HCT116 (cell line): ENCODE data around the gene TACR2. TPM values are rescaled to one million over a fixed set of nuclear protein-coding genes. Genes with fewer than 3 reads are reported as not detected.

Source experiments
- ATAC-seq: fragments of 200-7000 bp; cut with Tn5 transposase; 2 replicates; pipeline ENCODE4 v1.9.1; 2020; ENCODE audit warnings: mild to moderate bottlenecking, moderate library complexity
- BruUV-seq: library from RNA; stranded (reverse); fragments of 400-500 nt; replicated peaks from 2 replicates; lab custom pipeline; 2021; lab: Mats Ljungman, UMichigan
- CTCF ChIA-PET: fragments of 300-600 bp; sonication (Branson Sonifier 250); formaldehyde crosslinking; loops from one replicate; lab custom pipeline; 2021; ENCODE audit warnings: antibody characterized with exemption; lab: Charles Lee
- POLR2A ChIA-PET: fragments of 300-600, 350-600 bp; sonication (Branson Sonifier 250); formaldehyde crosslinking; loops from one replicate; lab custom pipeline; 2021; ENCODE audit warnings: antibody characterized with exemption; lab: Charles Lee
- RAD21 ChIA-PET, 2 experiments: fragments of 300-600 bp; sonication (Branson Sonifier 250); formaldehyde crosslinking; loops; one replicate each; lab custom pipeline; 2023; ENCODE audit warnings: low total read pairs in 2 of 2; ENCODE audit not compliant: uncharacterized antibody in 2 of 2, unreplicated experiment in 2 of 2, low non-redundant PET in 1 of 2; lab: Charles Lee
- DNase-seq: peaks from one replicate; pipeline ENCODE4 v3.0.0-alpha.2; 2010; ENCODE audit warnings: low read depth, low spot score
- H2AFZ ChIP-seq: fragments of 200-600 bp; shearing (Covaris generic), sonication (generic); 2 replicates; pipeline ENCODE4 v1.6.1; 2017; ENCODE audit warnings: low read depth, mixed run types, mixed read lengths, antibody characterized with exemption, low read length; ENCODE audit not compliant: poor library complexity, severe bottlenecking
- H3K27ac ChIP-seq: 2 replicates; pipeline ENCODE4 v1.5.1; 2012; ENCODE audit warnings: low read depth, low read length
- H3K27me3 ChIP-seq: fragments of 200-600 bp; sonication (generic); 2 replicates; pipeline ENCODE4 v1.6.1; 2016; ENCODE audit warnings: mixed run types, low read length, mixed read lengths; ENCODE audit not compliant: insufficient read depth
- H3K36me3 ChIP-seq, 2 experiments: fragments of 200-500 bp in 1 of 2; fragments of 200-600 bp in 1 of 2; sonication (Bioruptor generic) in 1 of 2; sonication (generic) in 1 of 2; 2 replicates each; pipeline versions ENCODE4 v1.5.1 to v1.6.1; 2014 to 2016; ENCODE audit warnings: low read length in 2 of 2, inconsistent platforms in 1 of 2, mixed read lengths in 1 of 2, mixed run types in 1 of 2; ENCODE audit not compliant: insufficient read depth in 2 of 2, control insufficient read depth in 1 of 2
- H3K4me1 ChIP-seq, 2 experiments: fragments of 200-600 bp in 1 of 2; sonication (generic) in 1 of 2; 2 replicates each; pipeline versions ENCODE4 v1.5.1 to v1.6.1; 2012 to 2017; ENCODE audit warnings: low read length in 2 of 2, inconsistent platforms in 1 of 2, mild to moderate bottlenecking in 1 of 2, mixed read lengths in 1 of 2, mixed run types in 1 of 2, moderate library complexity in 1 of 2; ENCODE audit not compliant: insufficient read depth in 2 of 2, control insufficient read depth in 1 of 2
- H3K4me2 ChIP-seq: fragments of 200-600 bp; sonication (generic); 2 replicates; pipeline ENCODE4 v1.6.1; 2017; ENCODE audit warnings: mixed run types, low read length, mixed read lengths
- H3K4me3 ChIP-seq, 2 experiments: fragments of 200-600 bp in 1 of 2; sonication (generic) in 1 of 2; replicated peaks in 1 of 2; 2 replicates each; pipeline ENCODE4 v1.5.1; 2011 to 2016; ENCODE audit warnings: low read length in 2 of 2, control low read depth in 1 of 2, low read depth in 1 of 2, mild to moderate bottlenecking in 1 of 2, mixed read lengths in 1 of 2, mixed run types in 1 of 2
- H3K79me2 ChIP-seq: fragments of 200-600 bp; sonication (generic); 2 replicates; pipeline ENCODE4 v1.6.1; 2017; ENCODE audit warnings: mild to moderate bottlenecking, mixed run types, low read length, moderate library complexity, mixed read lengths; ENCODE audit not compliant: insufficient read depth
- H3K9ac ChIP-seq: fragments of 200-600 bp; sonication (generic); 2 replicates; pipeline ENCODE4 v1.6.1; 2016; ENCODE audit warnings: low read length, mixed read lengths
- H3K9me2 ChIP-seq: fragments of 200-600 bp; sonication (generic), shearing (Covaris generic); 2 replicates; pipeline ENCODE4 v1.6.1; 2017; ENCODE audit warnings: mixed run types, mild to moderate bottlenecking, moderate library complexity; ENCODE audit not compliant: insufficient read depth
- H3K9me3 ChIP-seq, 2 experiments: fragments of 200-500 bp in 1 of 2; fragments of 200-600 bp in 1 of 2; sonication (Bioruptor generic) in 1 of 2; sonication (generic) in 1 of 2; 2 replicates each; pipeline ENCODE4 v1.6.1; 2014 to 2017; ENCODE audit warnings: low read length in 2 of 2, mixed read lengths in 2 of 2, inconsistent platforms in 1 of 2, low read depth in 1 of 2, mild to moderate bottlenecking in 1 of 2, mixed run types in 1 of 2, moderate library complexity in 1 of 2; ENCODE audit not compliant: control insufficient read depth in 1 of 2, insufficient read depth in 1 of 2
- H4K20me1 ChIP-seq: fragments of 200-600 bp; sonication (generic), shearing (Covaris generic); 2 replicates; pipeline ENCODE4 v1.6.1; 2017; ENCODE audit warnings: mixed run types, mild to moderate bottlenecking, moderate library complexity; ENCODE audit not compliant: insufficient read depth
- CBX3 ChIP-seq: IDR thresholded peaks from 2 replicates; pipeline ENCODE4 v1.6.1; 2012; ENCODE audit warnings: low read depth
- EGR1 ChIP-seq: IDR thresholded peaks from 2 replicates; pipeline ENCODE4 v1.6.1; 2012; ENCODE audit warnings: low read depth
- ELF1 ChIP-seq: IDR thresholded peaks from 2 replicates; pipeline ENCODE4 v1.6.1; 2012; ENCODE audit warnings: low read depth, borderline replicate concordance
- EZH2 ChIP-seq: fragments of 200-600 bp; sonication (generic); IDR thresholded peaks from 2 replicates; pipeline ENCODE4 v1.6.1; 2017; ENCODE audit warnings: antibody characterized with exemption, mixed run types
- EZH2phosphoT487 ChIP-seq: fragments of 200-600 bp; IDR thresholded peaks from 2 replicates; pipeline ENCODE4 v1.6.1; 2018; ENCODE audit warnings: antibody characterized with exemption, borderline replicate concordance
- FOSL1 ChIP-seq: IDR thresholded peaks from 2 replicates; pipeline ENCODE4 v1.6.1; 2012; ENCODE audit warnings: low read depth
- POLR2A ChIP-seq: IDR thresholded peaks from 2 replicates; pipeline ENCODE4 v1.7.0; 2011; ENCODE audit warnings: borderline replicate concordance; ENCODE audit not compliant: insufficient read depth, insufficient read length; ENCODE audit errors: extremely low read depth
- POLR2AphosphoS5 ChIP-seq: IDR thresholded peaks from 2 replicates; pipeline ENCODE4 v1.6.1; 2011; ENCODE audit warnings: mild to moderate bottlenecking, low read depth, low read length, moderate library complexity
- RAD21 ChIP-seq: IDR thresholded peaks from 2 replicates; pipeline ENCODE4 v1.6.1; 2012; ENCODE audit warnings: low read depth, mild to moderate bottlenecking
- SIN3A ChIP-seq: IDR thresholded peaks from 2 replicates; pipeline ENCODE4 v1.6.1; 2012; ENCODE audit warnings: low read depth
- SP1 ChIP-seq: IDR thresholded peaks from 2 replicates; pipeline ENCODE4 v1.6.1; 2012; ENCODE audit warnings: low read depth
- YY1 ChIP-seq: IDR thresholded peaks from 2 replicates; pipeline ENCODE4 v1.6.1; 2011; ENCODE audit warnings: low read length, low read depth, moderate library complexity, mild to moderate bottlenecking; ENCODE audit not compliant: insufficient replicate concordance; ENCODE audit errors: extremely low read depth
- ZFX ChIP-seq: fragments of 450-650 bp; IDR thresholded peaks from 2 replicates; pipeline ENCODE4 v1.6.1; 2017
- ZNF274 ChIP-seq: fragments of 200-500 bp; sonication (Bioruptor generic); IDR thresholded peaks from 2 replicates; pipeline ENCODE4 v1.6.1; 2014; ENCODE audit warnings: mild to moderate bottlenecking, low read depth, low read length, inconsistent platforms
- intact Hi-C: fragments of 100-400 bp; cut with micrococcal nuclease; formaldehyde crosslinking; loops from 2 replicates; pipeline ENCODE4 v1.10.0; 2022
- total RNA-seq: library from RNA; stranded (reverse); gene quantifications from one replicate; pipeline ENCODE4 v1.2.1, GENCODE V29; 2021; ENCODE audit not compliant: unreplicated experiment
- TF ChIP-seq, protein P1 (sequence below): IDR thresholded peaks from 2 replicates; pipeline ENCODE4 v1.6.1; 2012
- TF ChIP-seq, protein P2 (sequence below): IDR thresholded peaks from 2 replicates; pipeline ENCODE4 v1.6.1; 2012; ENCODE audit warnings: low read depth
- TF ChIP-seq, protein P3 (sequence below): IDR thresholded peaks from 2 replicates; pipeline ENCODE4 v1.6.1; 2012
- TF ChIP-seq, protein P4 (sequence below): IDR thresholded peaks from 2 replicates; pipeline ENCODE4 v1.6.1; 2011; ENCODE audit warnings: mild to moderate bottlenecking, low read length, moderate library complexity; ENCODE audit not compliant: insufficient replicate concordance; ENCODE audit errors: extremely low read depth
- TF ChIP-seq, protein P5 (sequence below), 3 experiments: fragments of 200-600 bp in 1 of 3; sonication (generic) in 1 of 3; IDR thresholded peaks in 2 of 3; conservative IDR thresholded peaks in 1 of 3; 2 replicates each; pipeline ENCODE4 v1.5.1; 2012 to 2017; ENCODE audit warnings: low read depth in 2 of 3, low read length in 2 of 3, antibody characterized with exemption in 1 of 3, borderline replicate concordance in 1 of 3, control low read depth in 1 of 3, mild to moderate bottlenecking in 1 of 3, mixed read lengths in 1 of 3, mixed run types in 1 of 3, moderate library complexity in 1 of 3; ENCODE audit not compliant: insufficient read depth in 1 of 3

The TACR2 gene
- total RNA-seq, 1 experiment from 2014 or later = not detected

DNA sequence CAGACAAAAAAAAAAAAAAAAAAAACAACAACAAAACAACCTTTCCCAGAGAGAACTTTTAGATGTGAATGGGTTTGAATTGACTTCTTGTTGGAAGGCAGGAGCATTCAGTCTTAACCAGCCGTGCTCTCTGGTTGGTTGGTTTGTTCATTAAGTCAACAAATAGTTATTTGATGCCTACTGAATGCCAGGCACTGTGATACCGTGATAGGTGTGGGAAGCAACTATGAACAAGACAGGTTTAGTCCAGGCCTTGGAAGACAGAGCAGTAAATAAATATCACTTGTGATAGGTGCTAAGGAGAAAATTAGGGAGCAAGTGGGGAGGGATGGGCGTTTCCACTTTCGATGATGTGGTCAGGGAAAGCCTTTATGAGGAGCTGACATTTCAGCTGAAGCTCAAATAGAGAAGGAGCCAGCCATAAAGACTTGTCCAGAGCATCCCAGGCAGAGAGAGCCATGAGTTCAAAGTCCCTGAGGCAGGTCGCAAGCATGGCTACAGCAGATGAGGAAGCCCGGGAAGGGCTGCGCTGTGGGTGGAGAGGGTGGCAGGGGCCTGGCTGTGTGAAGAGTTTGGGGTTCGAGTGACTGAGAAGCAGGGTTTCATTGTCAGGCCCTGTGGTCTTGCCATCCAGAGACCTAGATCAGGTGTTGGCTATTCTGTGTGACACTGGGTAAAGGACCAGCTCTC lies 42.5 kb upstream of the TACR2 start:
- H3K4me1 ChIP-seq = peaks cover 39 to 59% of the 10 kb centered on the region in 2 experiments
- TF ChIP-seq YY1 (no peak), EZH2phosphoT487 (no peak), RAD21 (no peak), POLR2A (no peak), POLR2AphosphoS5 (no peak), EGR1 (no peak), FOSL1 (no peak), CBX3 (no peak), ELF1 (no peak), EZH2 (no peak), ZNF274 (no peak), ZFX (no peak), SP1 (no peak), SIN3A (no peak)
- TF ChIP-seq, protein P1, sequence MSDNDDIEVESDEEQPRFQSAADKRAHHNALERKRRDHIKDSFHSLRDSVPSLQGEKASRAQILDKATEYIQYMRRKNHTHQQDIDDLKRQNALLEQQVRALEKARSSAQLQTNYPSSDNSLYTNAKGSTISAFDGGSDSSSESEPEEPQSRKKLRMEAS = no peak
- TF ChIP-seq, protein P2, sequence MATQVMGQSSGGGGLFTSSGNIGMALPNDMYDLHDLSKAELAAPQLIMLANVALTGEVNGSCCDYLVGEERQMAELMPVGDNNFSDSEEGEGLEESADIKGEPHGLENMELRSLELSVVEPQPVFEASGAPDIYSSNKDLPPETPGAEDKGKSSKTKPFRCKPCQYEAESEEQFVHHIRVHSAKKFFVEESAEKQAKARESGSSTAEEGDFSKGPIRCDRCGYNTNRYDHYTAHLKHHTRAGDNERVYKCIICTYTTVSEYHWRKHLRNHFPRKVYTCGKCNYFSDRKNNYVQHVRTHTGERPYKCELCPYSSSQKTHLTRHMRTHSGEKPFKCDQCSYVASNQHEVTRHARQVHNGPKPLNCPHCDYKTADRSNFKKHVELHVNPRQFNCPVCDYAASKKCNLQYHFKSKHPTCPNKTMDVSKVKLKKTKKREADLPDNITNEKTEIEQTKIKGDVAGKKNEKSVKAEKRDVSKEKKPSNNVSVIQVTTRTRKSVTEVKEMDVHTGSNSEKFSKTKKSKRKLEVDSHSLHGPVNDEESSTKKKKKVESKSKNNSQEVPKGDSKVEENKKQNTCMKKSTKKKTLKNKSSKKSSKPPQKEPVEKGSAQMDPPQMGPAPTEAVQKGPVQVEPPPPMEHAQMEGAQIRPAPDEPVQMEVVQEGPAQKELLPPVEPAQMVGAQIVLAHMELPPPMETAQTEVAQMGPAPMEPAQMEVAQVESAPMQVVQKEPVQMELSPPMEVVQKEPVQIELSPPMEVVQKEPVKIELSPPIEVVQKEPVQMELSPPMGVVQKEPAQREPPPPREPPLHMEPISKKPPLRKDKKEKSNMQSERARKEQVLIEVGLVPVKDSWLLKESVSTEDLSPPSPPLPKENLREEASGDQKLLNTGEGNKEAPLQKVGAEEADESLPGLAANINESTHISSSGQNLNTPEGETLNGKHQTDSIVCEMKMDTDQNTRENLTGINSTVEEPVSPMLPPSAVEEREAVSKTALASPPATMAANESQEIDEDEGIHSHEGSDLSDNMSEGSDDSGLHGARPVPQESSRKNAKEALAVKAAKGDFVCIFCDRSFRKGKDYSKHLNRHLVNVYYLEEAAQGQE = no peak
- TF ChIP-seq, protein P3, sequence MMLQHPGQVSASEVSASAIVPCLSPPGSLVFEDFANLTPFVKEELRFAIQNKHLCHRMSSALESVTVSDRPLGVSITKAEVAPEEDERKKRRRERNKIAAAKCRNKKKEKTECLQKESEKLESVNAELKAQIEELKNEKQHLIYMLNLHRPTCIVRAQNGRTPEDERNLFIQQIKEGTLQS = no peak
- TF ChIP-seq, protein P4, sequence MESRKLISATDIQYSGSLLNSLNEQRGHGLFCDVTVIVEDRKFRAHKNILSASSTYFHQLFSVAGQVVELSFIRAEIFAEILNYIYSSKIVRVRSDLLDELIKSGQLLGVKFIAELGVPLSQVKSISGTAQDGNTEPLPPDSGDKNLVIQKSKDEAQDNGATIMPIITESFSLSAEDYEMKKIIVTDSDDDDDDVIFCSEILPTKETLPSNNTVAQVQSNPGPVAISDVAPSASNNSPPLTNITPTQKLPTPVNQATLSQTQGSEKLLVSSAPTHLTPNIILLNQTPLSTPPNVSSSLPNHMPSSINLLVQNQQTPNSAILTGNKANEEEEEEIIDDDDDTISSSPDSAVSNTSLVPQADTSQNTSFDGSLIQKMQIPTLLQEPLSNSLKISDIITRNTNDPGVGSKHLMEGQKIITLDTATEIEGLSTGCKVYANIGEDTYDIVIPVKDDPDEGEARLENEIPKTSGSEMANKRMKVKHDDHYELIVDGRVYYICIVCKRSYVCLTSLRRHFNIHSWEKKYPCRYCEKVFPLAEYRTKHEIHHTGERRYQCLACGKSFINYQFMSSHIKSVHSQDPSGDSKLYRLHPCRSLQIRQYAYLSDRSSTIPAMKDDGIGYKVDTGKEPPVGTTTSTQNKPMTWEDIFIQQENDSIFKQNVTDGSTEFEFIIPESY = no peak
- TF ChIP-seq, protein P5, sequence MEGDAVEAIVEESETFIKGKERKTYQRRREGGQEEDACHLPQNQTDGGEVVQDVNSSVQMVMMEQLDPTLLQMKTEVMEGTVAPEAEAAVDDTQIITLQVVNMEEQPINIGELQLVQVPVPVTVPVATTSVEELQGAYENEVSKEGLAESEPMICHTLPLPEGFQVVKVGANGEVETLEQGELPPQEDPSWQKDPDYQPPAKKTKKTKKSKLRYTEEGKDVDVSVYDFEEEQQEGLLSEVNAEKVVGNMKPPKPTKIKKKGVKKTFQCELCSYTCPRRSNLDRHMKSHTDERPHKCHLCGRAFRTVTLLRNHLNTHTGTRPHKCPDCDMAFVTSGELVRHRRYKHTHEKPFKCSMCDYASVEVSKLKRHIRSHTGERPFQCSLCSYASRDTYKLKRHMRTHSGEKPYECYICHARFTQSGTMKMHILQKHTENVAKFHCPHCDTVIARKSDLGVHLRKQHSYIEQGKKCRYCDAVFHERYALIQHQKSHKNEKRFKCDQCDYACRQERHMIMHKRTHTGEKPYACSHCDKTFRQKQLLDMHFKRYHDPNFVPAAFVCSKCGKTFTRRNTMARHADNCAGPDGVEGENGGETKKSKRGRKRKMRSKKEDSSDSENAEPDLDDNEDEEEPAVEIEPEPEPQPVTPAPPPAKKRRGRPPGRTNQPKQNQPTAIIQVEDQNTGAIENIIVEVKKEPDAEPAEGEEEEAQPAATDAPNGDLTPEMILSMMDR (IDR thresholded peaks at IDR 0.05 in 2 of 3, conservative IDR thresholded peaks at IDR 0.05 in 1 of 3; ENCODE audit: borderline replicate concordance in 1 of 3, insufficient read depth in 1 of 3, low read depth in 2 of 3, low read length in 2 of 3) = no peak

More for the DNA sequence above, 42.5 kb upstream of the TACR2 start:
- Histone ChIP-seq H3K27ac (peak overlapping the region; percentile 69), H3K4me3 (peak overlapping the region in 1 of 2 experiments; percentile 52; a peak in 2 of 4 replicates), H3K36me3 (0 out of 4 replicates have a peak, but pooled peaks cover 0 to 3% of the 10 kb centered on the region in 2 experiments), H3K9me2 (no peaks in the 10 kb centered on the region), H3K27me3 (no peaks in the 10 kb centered on the region), H2AFZ (no peak overlapping the region), H3K79me2 (no peaks in the 10 kb centered on the region; the same call in 1 of the 2 replicates), H3K9me3 (no peaks in the 10 kb centered on the region), H3K4me2 (peak overlapping the region; percentile 85), H4K20me1 (no peaks in the 10 kb centered on the region), H3K9ac (peak overlapping the region; percentile 51)
- no TSS peak for BruUV-seq
- POLR2A ChIA-PET = no interaction called here
- CTCF ChIA-PET = interaction anchor here (0.7 kb wide), 1 partner anchor 12 kb away, joined by 3 read pairs; no protein-coding TSS in a partner anchor
- intact Hi-C loops = loop anchor here (10.0 kb wide), 1 partner anchor 46 kb away; no protein-coding TSS in a partner anchor
- no peak for DNase-seq
- RAD21 ChIA-PET = no interaction called here
- peak; percentile 50 for ATAC-seq
